ENCODE results near the gene CYP24A1.

Gene CYP24A1

DNA sequence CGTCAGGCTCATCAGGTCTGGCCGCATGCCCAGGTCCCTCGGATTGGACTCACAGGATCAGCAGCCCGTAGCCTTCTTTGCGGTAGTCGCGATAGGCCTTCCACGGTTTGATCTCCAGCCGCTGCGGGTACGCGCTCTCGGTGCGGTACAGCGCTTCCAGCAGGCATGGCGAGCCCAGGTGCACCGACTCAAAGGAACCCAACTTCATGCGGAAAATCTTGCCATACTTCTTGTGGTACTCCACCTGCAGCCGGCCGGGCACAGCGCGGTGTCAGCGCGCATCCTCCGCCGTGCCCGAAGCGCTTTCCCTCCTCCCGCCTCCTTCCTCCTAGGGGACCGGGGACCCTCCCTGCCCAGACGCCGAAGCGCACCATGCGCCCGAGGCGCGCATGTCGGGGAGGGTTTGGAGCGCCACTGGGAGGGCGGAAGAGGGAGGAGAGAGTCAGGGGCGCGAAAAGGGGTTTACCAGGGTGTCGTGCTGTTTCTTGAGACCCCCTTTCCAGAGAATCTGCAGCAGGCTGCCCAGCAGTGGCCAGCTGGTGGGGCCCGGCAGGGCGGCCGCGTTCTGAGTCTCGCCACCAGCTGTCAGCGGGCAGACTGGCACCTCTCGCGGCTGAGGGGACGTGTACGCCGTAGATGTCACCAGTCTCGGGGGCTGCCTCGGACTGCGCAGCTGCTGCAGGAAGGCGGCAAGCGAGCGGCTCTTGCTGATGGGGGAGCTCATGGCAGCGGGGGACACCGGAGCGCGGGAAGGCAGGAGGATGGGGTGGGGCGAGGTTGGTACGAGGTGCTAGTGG is 732 bp downstream of the CYP24A1 start:
- FAIRE-seq: no peak

DNA sequence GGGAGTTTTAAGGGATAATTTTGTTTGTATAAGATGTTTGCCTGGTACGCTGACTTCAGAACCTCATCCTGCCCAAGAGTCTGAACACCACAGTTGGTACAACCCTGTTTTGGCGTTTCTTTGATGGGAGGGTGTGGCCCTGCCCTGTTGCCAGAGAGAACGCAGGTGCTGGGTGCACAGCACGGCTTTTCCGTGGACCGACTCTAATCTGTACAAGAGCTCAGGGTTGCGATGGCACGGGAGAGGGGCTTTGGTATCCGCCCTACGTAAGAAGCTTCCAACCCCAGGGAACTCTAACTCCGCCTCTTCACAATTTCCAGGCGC is 1.3 kb downstream of the CYP24A1 start:
- no peak for FAIRE-seq

DNA sequence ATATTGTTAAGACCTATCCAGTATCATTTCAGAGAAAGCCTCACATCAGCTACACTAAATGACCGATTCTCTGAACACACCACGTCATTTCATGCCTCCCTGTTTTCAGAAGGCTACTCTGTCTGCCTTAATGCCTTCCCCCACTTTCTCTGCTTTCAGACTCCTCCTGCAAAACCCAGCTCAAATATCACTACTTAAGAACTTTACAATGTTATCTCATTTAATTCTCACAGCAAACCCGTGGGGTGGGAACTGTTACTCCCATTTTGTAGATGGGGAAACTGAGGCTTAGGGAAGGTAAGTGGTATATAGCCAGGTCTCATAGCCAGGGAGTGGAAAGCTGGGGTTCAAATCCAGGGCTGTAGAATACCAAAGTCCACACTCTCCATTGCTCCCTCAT is 2.8 kb downstream of the CYP24A1 start:
- no peak for FAIRE-seq

DNA sequence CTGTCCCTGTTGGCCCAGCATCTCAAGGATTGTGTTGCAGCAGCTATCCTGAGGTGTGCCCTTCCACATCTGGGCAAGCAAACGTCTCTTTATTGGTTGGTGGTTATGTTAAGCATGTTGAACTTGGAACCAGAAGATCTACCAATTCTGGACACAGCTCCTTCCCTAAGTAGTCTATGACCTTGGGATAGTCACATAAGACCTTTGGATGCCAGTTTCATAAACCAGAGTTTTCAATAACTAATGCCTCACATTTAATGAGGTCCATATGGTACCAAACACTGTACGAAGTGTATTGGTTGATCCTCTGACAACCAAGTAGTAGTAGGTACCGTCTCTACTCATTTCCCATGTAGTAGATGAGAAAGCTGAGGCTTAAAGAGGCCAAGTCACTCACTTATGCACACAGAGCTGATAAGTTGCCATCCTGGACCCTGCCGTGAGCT is 3.7 kb downstream of the CYP24A1 start:
- no peak for FAIRE-seq

DNA sequence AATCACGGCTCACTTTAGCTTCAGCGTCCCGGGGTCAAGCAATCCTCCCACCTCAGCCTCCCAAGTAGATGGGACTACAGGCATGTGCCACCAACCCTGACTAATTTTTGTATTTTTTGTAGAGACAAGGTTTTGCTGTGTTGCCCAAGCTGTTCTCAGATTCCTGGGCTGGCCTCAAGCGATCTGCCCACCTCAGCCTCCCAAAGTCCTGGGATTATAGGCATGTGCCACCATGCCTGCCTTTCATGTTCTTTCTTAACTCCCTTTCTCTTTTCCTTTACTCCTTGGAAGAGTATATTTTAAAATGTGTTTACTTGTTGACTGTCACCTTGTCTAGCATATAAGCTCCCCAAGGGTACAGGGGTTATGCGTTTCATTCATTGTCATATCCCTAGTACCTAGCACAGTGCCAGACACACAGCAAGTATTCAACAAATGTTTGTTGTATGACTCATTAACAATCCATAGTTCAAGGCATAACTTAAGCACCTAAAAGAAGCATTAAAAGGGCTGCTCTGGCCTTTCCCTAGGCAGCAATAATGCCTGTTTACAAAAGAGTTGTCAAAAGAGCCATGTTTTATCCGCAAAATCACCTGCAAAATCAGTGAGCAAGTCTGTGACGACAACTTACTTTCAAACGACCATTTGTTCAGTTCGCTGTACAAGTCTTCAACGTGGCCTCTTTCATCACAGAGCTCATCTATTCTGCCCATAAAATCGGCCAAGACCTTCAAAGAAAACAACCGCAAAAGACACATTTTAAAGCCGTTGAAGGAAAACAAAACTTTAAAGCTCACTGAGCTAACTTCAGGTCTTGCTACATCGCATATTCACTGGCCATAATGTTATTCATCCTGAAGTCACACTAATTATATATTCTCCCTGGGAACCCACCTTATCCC is 4.6 kb downstream of the CYP24A1 start:
- FAIRE-seq: no peak

DNA sequence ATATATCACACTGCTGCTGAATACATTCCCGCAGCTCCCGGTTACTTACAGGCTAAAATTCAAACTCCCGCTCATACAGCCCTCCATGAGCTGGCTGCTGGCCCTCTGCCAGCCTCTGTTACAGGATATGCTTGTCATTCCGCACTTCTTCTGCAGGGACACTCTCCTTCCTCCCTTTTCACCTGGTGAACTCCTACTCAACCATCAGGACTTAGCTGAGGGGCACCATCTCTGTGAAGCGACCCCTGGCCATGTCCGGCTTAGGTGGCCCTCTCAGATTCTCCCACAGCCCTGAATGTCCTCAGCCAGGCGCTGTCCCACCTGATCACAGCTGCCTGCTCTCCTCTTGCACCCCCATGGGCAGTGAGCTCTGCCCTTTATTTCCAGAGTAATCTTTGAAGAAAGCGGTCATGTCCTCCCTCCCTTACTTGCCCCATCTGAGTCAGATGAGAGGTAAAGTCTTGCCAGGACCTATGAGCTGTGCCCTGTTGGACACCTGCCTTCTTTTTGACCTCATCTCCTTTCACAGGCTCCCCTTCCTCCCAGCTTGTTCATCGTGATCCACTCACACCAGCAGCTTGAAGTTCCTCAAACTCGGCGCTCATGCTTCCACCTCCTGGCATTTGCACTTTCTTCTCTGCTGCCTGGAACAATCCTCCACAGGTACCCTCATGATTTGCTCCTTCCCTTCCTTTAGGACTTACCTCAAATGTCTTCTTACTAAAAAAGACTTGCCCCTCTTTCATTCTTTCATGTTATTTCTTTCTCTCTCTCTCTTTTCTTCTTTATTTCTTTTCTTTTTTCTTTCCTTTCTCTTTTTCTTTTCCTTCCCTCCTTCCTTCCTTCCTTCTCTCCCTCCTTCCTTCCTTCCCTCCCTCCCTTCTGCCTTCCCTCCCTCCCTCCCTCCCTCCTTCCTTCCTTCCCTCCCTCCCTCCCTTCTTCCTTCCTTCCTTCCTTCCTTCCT is 5.6 kb downstream of the CYP24A1 start:
- FAIRE-seq: no peak

DNA sequence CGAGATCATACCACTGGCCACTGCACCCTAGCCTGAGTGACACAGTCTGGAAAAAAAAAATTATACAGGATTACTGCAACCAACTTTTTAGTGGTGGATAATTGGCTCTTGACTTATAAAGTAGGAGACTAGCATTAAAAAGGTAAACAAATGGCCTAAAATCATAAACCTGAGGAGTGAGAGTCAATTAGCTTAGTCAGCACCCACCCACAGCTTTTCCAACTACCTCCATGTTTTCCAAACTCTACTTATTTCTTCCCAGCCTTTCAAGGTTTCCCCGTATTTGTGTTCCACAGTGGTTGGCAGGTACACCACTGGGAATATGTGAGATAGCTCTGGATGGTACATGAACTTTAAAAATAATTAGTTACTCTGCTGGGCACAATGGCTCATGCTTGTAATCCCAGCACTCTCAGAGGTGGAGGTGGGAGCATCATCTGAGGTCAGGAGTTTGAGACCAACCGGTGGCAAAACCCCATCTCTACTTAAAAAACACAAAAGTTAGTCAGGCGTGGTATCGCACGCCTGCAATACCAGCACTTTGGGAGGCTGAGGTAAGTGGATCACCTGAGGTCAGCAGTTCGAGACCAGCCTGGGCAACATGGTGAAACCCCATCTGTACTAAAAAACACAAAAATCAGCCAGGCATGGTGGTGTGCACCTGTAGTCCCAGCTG is 6.7 kb downstream of the CYP24A1 start:
- FAIRE-seq: no peak

DNA sequence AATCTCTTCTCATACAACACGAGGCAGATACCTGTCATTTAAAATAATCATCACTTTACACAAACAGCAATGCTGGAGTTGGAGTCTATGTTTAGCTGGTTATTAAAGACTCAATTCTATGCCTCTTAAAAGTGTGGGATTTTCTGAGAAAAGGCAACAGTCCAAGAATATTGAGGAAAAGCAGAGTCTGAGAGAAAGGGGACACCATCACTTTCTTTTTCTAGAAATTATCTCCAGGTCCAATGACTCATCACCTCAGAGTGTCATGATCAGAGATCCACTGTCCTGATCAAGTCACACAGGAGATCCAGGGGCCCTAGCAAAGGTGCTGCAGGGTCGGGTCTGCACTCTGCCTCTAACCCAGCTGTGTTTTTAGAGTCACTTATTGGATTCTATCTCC is 8.0 kb downstream of the CYP24A1 start:
- no peak for FAIRE-seq

DNA sequence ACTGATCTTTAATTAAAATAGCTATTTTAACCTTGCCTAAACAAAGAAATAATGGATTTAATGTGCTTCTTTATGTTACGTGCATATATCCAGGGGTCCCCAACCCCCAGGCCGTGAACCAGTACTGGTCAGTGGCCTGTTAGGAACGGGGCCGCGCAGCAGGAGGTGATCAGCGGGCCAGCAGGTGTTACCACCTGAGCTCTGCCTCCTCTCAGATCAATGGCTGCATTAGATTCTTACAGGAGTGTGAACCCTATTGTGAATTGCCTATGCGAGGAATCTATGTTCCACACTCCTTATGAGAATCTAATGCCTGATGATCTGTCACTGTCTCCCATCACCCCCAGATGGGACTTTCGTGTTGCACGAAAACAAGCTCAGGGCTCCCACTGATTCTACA is 8.8 kb downstream of the CYP24A1 start:
- no peak for FAIRE-seq

DNA sequence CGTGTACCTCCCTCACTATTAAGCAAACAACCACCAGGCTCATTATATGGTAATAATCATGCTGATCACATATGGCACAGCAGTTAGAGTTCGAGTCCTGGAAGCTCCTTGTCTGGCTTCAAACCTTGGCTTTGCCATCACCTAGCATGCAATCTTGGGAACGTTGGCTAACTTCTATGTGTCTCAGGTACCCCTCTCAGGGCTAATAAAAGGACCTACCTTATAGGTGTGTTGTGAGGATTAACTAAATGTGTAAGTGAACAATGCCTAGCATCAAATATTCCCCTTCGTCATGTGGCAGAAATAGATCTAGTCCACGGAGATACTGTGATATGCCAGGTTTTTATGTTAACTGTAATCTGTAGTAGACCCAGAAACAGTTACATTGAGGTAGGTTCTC is 10.4 kb downstream of the CYP24A1 start:
- FAIRE-seq: no peak

DNA sequence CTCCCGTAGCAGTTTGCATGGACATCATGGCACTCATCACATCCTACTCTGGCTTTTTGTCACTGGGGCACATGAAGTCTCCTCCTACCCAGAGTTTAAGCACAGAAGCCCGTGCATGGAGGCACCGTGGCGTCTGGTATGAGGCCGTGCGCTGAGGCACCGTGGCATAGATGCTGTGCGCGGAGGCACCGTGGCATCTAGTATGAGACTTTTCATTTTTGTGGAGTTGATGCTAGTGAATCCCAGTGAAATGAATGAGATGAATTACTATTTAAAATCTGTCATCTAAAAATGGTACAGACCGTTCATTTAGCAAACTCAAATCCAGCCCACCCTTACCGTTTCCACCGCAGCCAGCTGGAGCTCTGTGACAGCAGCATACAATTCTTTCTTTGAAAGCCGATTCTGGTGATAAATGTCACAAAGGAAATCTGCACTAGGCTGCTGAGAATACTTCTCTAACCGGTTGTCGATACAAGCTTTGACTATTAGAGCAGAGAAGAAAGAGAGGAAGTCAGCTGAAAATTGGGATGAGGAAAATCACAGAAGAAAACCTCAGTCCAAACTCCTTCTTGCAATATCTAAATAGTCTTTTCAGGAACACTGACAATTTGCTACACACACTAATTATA is 11.3 kb downstream of the CYP24A1 start:
- no peak for FAIRE-seq

DNA sequence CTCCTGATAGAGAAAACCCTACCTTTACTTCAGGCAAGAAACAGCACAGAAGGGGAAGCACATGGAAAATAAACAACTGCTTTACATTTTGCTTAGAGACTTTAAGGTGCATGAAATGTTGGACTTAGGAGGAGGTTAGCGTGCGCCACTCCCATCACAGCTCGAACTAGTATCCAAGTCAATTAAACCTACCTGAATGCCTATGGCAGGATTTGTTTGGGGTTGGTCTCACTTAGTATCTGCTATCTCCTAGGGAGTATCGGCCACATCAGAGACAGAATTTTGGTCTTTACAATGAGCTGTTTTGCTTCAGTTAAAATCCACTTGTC is 12.0 kb downstream of the CYP24A1 start:
- FAIRE-seq: no peak

DNA sequence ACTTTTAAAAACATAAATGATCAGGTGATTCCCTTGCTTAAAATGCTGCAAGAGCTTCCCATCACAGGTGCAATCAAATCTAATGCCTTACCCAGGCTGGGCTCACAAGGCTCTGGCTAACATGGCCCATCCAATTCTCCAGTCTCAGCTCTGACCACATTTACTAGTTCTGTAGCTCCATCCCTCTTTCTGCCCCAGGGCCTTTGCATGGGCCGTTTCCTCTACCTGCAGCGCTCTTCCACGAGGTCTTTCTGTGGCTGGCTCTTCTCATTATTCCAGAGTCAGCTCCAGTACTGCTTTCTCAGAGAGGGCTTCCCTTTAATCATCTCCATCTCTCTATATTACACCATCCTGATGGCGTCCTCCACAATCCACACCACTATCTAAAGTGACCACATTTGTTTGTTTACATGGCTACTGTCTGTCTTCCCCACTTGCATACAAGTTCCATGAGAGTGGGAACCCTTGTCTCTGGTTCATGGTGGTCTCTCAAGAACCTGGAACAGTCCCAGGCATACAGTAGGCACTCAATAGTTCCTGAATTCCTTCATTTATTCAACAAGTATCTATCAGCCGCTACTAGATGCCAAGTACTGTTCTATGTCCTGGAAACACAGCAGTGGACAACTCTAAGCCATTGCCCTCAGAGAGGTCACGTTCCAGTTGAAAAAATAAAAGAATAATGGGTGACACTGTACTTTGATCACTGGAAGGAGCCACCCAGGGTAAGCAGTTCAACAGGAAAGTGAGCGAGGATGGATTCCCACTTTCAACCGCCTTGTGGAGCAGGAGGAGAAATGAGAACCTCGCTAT is 12.6 kb downstream of the CYP24A1 start:
- no peak for FAIRE-seq

DNA sequence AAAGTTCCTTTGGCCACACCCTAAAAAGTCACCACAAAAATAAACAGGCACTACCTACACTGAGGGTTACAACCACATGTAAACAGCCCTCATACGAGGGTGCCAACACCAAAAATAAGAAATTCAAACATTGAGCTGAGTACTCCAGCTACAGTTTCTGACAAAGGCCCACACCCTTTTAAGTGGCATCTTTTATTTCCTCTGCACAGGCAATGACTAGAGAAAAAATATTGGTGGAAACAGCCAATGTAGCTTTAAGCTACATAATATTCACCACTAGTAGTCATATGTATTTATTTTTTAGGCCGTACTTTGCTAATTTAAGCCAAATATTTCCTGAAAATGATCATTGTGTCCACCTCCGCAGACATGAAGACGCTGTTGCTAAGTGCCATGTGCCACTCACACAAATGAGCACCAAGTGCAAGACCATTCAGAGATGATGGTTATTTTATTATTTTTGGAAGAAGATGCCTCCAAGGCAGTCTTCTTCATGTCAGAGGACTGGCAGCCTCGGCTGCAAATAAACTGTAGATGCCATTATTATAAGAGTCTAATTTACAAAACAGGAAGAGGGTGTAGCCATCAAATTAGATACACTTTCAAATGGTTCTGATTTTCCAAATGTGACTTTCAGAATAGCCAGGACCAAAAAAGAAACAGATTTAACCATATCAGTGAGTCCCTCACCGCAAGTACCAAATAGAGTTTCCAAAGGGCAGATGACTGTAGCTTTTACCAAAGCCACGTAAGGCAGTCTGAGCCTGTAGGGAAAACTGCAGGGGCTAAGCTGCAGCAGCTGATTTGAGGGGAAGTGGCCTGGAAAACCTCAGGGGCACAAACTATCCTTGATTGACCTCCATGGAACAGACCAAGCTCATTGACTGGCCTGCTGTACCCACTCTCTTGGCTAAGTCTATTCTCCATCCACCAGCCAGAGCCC is 13.4 kb downstream of the CYP24A1 start:
- no peak for FAIRE-seq

DNA sequence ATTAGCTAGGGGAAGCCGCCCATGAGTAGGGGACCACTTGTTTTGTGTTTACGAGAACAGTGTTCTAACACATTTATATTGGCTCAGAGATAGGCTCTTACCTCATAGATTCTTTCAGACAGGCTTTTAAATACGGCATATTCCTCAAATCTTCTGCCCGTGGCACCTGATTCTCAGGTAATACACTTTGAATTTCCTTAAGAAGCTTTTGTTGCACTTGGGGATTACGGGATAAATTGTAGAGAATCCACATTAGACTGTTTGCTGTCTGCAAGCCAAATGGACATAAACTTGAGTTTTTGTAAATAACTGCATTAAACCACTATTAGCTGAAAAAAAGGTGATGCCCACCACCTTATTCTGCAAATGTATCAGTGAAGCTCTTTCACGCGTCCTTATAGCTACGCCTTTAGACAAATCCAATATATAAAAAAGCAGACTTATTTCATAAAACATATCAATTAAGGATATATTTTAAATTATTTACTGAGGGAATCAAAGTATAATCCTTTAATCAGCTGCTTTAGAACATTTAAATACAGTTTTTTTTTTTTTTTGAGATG is 14.8 kb downstream of the CYP24A1 start:
- no peak for FAIRE-seq

DNA sequence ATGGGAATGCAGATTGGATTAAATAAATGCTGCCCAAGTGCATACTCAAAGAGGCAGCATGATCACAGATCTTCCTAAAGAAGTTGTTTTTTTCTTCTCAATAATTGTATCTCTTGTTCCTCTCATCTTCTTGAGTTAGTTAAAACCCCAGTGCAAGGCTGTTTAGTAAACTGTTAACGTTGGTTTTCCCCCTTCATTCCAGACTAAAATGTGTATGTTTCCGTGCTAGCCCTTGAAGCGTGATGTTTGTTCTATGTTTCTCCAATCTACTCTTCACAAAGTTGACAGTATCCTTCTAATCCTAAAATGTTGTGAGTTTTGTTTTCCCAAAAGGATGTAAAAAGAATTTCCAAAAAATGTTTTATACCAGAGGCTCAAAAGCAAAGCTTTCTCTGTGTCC is 15.6 kb downstream of the CYP24A1 start:
- no peak for FAIRE-seq

DNA sequence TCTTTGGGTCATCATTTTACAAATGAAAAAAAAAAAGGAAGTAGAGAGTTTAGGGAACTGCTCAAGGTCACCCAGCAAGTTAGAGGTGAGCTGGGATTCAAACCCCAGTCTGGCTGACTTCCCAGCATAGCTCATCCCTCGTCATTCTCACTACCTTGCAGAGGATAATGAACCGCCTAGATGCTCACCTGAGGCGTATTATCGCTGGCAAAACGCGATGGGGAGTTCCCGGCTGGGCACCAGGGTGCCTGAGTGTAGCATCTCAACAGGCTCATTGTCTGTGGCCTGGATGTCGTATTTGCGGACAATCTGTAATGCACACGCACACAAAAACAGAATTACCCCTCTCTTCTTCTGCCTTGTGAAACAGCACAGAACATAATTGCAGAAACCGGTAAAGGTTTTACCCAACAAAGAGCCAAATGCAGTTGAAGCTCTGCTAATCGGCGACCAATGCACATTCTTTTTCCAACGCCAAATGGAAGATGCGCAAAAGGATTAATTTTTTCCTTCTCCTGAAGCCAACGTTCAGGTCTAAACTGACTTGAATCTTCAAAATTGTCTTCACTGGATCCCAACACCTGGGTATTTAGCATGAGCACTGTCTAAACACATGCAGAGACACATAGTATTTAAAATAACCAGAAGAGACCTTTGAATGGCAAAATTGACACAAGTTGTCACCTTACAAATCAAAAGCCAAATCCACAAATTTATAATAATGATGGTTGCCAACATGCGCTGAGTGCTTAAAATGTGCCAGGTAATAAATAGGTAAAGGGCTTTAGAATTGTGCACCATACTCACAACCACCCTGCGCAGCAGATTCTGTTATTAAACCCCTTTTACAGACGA is 16.6 kb downstream of the CYP24A1 start:
- FAIRE-seq: no peak

DNA sequence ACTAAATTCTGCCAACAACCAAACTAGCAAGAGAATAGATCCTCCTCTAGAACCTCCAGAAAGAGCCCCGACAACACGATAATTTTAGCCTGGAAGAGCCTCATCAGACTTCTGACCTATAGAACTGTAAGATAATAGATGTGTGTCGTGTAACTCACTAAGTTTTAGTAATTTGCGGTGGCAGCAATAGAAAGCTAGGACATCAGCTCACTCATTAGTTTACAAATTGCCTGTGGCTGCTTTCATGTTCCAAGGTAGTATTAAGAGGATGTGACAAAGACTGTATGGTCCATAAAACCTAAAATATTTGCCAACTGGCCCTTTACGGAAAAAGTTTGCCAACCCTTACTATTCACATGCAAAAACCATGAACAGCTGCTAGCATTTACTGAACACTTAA is 17.3 kb downstream of the CYP24A1 start:
- no peak for FAIRE-seq

All from endometrium (tissue), 2 donors.